Hepatocyte (in vitro differentiated cells): Measurements from ENCODE around the gene KANK2. TPM values are rescaled to one million over a fixed set of nuclear protein-coding genes. Genes with fewer than 3 reads are reported as not detected.

Experiments used
- DNase-seq: peaks from one replicate; pipeline ENCODE4 v3.0.0-alpha.2; 2016; ENCODE audit warnings: low spot score
- H2AFZ ChIP-seq: fragments of 200-600 bp; sonication (generic); 2 replicates; pipeline ENCODE4 v1.6.0; 2016; ENCODE audit warnings: antibody characterized with exemption, mild to moderate bottlenecking
- H3K27ac ChIP-seq: fragments of 200-600 bp; sonication (generic); 2 replicates; pipeline ENCODE4 v1.5.1; 2016; ENCODE audit warnings: mild to moderate bottlenecking
- H3K27me3 ChIP-seq: fragments of 200-600 bp; sonication (generic); 2 replicates; pipeline ENCODE4 v1.6.1; 2016
- H3K36me3 ChIP-seq: fragments of 200-600 bp; sonication (generic); replicated peaks from 2 replicates; pipeline ENCODE4 v1.5.1; 2016; ENCODE audit warnings: low read depth; ENCODE audit not compliant: insufficient read depth
- H3K4me1 ChIP-seq: fragments of 200-600 bp; sonication (generic); 2 replicates; pipeline ENCODE4 v1.5.1; 2016; ENCODE audit warnings: mild to moderate bottlenecking, moderate library complexity; ENCODE audit not compliant: insufficient read depth
- H3K4me2 ChIP-seq: fragments of 200-600 bp; sonication (generic); 2 replicates; pipeline ENCODE4 v1.6.0; 2016
- H3K4me3 ChIP-seq: fragments of 200-600 bp; sonication (generic); 2 replicates; pipeline ENCODE4 v1.5.1; 2016; ENCODE audit warnings: mild to moderate bottlenecking
- H3K79me2 ChIP-seq: fragments of 200-600 bp; sonication (generic); 2 replicates; pipeline ENCODE4 v1.6.0; 2017; ENCODE audit warnings: mild to moderate bottlenecking
- H3K9me2 ChIP-seq: fragments of 200-600 bp; sonication (generic); replicated peaks from 2 replicates; pipeline ENCODE4 v1.6.0; 2017; ENCODE audit warnings: mild to moderate bottlenecking; ENCODE audit not compliant: insufficient read depth
- H3K9me3 ChIP-seq: fragments of 200-600 bp; sonication (generic); 2 replicates; pipeline ENCODE4 v1.5.1; 2016; ENCODE audit warnings: low read depth, mild to moderate bottlenecking
- H4K20me1 ChIP-seq: fragments of 200-600 bp; sonication (generic); 2 replicates; pipeline ENCODE4 v1.6.0; 2016; ENCODE audit warnings: mild to moderate bottlenecking; ENCODE audit not compliant: insufficient read depth, poor library complexity, severe bottlenecking
- CTCF ChIP-seq: fragments of 200-600 bp; sonication (generic); IDR thresholded peaks from 2 replicates; pipeline ENCODE4 v1.5.1; 2016; ENCODE audit warnings: antibody characterized with exemption, mild to moderate bottlenecking; ENCODE audit not compliant: poor library complexity
- EZH2 ChIP-seq: fragments of 200-600 bp; sonication (generic); IDR thresholded peaks from 2 replicates; pipeline ENCODE4 v1.6.1; 2016; ENCODE audit warnings: antibody characterized with exemption, mild to moderate bottlenecking, borderline replicate concordance
- EZH2phosphoT487 ChIP-seq: fragments of 200-600 bp; sonication (generic); IDR thresholded peaks from one replicate; pipeline ENCODE4 v1.6.1; 2018; ENCODE audit warnings: antibody characterized with exemption, mild to moderate bottlenecking, low read depth, moderate library complexity; ENCODE audit not compliant: unreplicated experiment, severe bottlenecking
- WGBS: methylation state at CpG from one replicate; pipeline ENCODE4 v1.1.6; 2016; ENCODE audit warnings: low lambda C conversion rate; ENCODE audit errors: missing lambda C conversion rate; 5-methylcytosine and 5-hydroxymethylcytosine counted together
- polyA plus RNA-seq: library from polyadenylated mRNA; unstranded; fragments of >200 nt; fragmentation: Nextera tagmentation; extraction: Ambion mirVana; gene quantifications from 2 replicates; pipeline ENCODE4 v1.2.1, GENCODE V29; 2016
- total RNA-seq: library from RNA; depleted of rRNA; stranded (reverse); fragments of >200 nt; gene quantifications from 2 replicates; pipeline ENCODE4 v1.2.3, GENCODE V29; 2014

The KANK2 gene
- total and polyA plus RNA-seq, 2 experiments from 2014 or later: 39.6 to 60.3 TPM

- no peaks in the 10 kb centered on the region for H3K27me3 ChIP-seq
- H3K27ac ChIP-seq: no peak overlapping the region
- WGBS: 90% methylated on average over 5 of the region's 5 CpGs
- H4K20me1 ChIP-seq: no peaks in the 10 kb centered on the region
- H3K4me1 ChIP-seq: peaks cover 11% of the 10 kb centered on the region
- no peak for DNase-seq
- H3K4me3 ChIP-seq: no peak overlapping the region
- no peak overlapping the region for H2AFZ ChIP-seq
- TF ChIP-seq EZH2phosphoT487: no peak
- no peak for TF ChIP-seq EZH2
- no peak for TF ChIP-seq CTCF
- H3K79me2 ChIP-seq: no peaks in the 10 kb centered on the region
- no peaks in the 10 kb centered on the region for H3K9me3 ChIP-seq
- H3K9me2 ChIP-seq: no peaks in the 10 kb centered on the region
- no peaks in the 10 kb centered on the region for H3K36me3 ChIP-seq
- H3K4me2 ChIP-seq: no peak overlapping the region
These were observed 7.6 kb upstream of the KANK2 start for GRCh38 chr19:11204943-11205349.

DNA sequence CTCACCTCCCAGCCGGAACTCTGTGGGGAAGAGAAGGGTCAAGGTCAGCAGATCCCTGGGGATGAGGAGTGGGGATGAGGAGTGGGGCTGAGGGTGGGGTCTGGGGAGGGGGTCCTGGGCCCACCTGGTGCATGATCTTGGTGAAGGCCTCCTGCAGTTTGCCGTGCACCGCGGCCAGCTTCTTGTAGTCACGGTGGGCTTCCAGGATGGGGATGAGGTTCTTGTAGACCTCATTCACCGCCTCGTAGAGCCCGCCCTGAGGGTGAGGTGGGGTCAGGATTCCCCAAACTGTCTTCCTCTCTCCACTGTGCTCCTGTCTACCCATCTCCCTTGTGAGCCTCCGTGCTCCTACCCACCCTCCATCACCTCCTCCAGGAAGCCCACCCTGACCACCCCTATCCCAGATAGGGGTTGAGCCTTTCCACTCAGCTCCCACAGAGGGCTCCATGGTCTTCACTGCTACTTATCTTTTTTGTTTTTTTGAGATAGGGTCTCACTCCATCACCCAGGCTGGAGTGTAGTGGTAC is 6.8 kb upstream of the KANK2 start:
- Histone ChIP-seq H3K79me2 (no peaks in the 10 kb centered on the region), H3K9me2 (no peaks in the 10 kb centered on the region), H4K20me1 (no peaks in the 10 kb centered on the region), H3K27ac (no peak overlapping the region), H2AFZ (no peak overlapping the region), H3K9me3 (no peaks in the 10 kb centered on the region), H3K27me3 (no peaks in the 10 kb centered on the region), H3K4me3 (no peak overlapping the region), H3K36me3 (no peaks in the 10 kb centered on the region), H3K4me2 (no peak overlapping the region), H3K4me1 (peaks cover 11% of the 10 kb centered on the region)
- 73% methylated on average over 4 of the region's 9 CpGs for WGBS
- no peak for DNase-seq
- TF ChIP-seq EZH2phosphoT487 (no peak), CTCF (no peak), EZH2 (no peak)

DNA sequence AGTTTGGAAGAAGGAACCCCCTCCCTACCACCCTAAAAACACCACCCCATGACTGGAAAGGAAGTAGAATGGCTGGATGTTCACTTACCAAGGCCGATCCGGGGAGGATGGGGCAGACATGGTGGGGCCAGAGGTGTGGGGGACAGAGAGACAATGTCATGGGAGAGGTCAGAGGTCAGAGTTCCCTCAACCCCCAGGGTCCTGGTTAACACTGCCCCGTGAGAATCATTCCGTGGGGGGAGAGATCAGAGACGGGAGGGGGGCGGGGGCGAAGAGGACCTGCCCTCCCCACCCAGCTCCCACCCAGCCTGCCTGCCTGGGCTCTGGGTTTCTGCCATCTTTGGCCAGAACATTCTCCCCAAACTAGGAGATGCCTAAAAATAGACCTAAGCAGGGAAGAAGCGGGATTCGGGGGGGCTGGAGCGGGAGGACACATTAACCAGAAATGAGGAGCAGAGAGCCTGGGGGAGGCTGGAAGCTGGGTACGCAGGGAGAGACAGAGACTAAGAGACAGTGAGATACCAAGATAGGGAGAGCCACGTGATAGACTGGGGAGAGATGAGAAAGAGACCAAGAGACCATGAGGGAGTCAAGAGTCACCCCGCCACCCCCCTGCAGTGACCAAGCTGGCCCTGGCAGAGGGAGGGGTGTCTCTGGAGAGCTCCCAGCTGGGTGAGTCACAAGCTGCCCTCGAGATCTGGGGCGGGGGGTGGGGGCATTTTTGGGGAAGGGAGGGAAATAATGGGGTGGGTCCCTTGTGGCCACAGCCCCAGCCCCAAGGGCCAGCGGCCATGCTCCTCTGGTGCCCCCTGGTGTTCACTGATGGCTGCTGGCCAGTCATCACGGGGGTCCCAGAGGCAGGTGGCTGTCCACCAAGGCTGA is 6.1 kb upstream of the KANK2 start:
- H3K27me3 ChIP-seq: no peaks in the 10 kb centered on the region
- H2AFZ ChIP-seq: no peak overlapping the region
- TF ChIP-seq EZH2phosphoT487 (no peak), CTCF (peak; percentile 75), EZH2 (no peak)
- peak overlapping the region; percentile 75 for H3K27ac ChIP-seq
- no peaks in the 10 kb centered on the region for H3K9me2 ChIP-seq
- 51% methylated on average over 11 of the region's 17 CpGs for WGBS
- H4K20me1 ChIP-seq: no peaks in the 10 kb centered on the region
- H3K36me3 ChIP-seq: no peaks in the 10 kb centered on the region
- peak; percentile 79 for DNase-seq
- H3K4me2 ChIP-seq: peak overlapping the region; percentile 8
- no peaks in the 10 kb centered on the region for H3K9me3 ChIP-seq
- peaks cover 12% of the 10 kb centered on the region for H3K4me1 ChIP-seq
- no peak overlapping the region for H3K4me3 ChIP-seq
- no peaks in the 10 kb centered on the region for H3K79me2 ChIP-seq
